ENCODE data around the gene MRPL19. TPM values are rescaled to one million over a fixed set of nuclear protein-coding genes. Genes with fewer than 3 reads are reported as not detected.

MRPL19 gene
- total RNA-seq, 1 experiment from 2014 or later: 85.9 TPM

GRCh38 chr2:75597949-75598348 lies 48.6 kb upstream of the MRPL19 start:
- CTCF ChIA-PET: no interaction called here
- no peak overlapping the region for H2AFZ ChIP-seq (ENCODE audit: low read length)
- peaks cover 6% of the 10 kb centered on the region for H3F3A ChIP-seq (ENCODE audit: low read length, unreplicated experiment)
- H3K36me3 ChIP-seq (ENCODE audit: low read depth, low read length): no peaks in the 10 kb centered on the region
- intact Hi-C loops (cut with micrococcal nuclease): no loop called here
- H3K79me2 ChIP-seq (ENCODE audit: low read length): no peaks in the 10 kb centered on the region
- H3K9ac ChIP-seq (ENCODE audit: low read length): no peak overlapping the region
- H3K4me2 ChIP-seq (ENCODE audit: low read length): no peak overlapping the region
- H3K4me3 ChIP-seq (ENCODE audit: low read length): no peak overlapping the region
- H3K9me3 ChIP-seq (ENCODE audit: low read length): no peaks in the 10 kb centered on the region
- ATAC-seq (no peak), DNase-seq (no peak)
- POLR2A ChIA-PET (ENCODE audit: unreplicated experiment): no interaction called here
- no peaks in the 10 kb centered on the region for H3K27me3 ChIP-seq (ENCODE audit: low read length)
- H3K4me1 ChIP-seq (ENCODE audit: insufficient read depth, low read length): peaks cover 65% of the 10 kb centered on the region
- no peak for TF ChIP-seq CTCF (conservative IDR thresholded peaks at IDR 0.05; ENCODE audit: low read depth, low read length)
- TF ChIP-seq EZH2 (IDR thresholded peaks at IDR 0.05; ENCODE audit: low read length, unreplicated experiment): no peak
- TF ChIP-seq EZH2phosphoT487 (IDR thresholded peaks at IDR 0.05; ENCODE audit: borderline replicate concordance, low read length): no peak
- no peaks in the 10 kb centered on the region for H4K20me1 ChIP-seq (ENCODE audit: low read length)
- no peaks in the 10 kb centered on the region for H3K9me2 ChIP-seq (replicated peaks; ENCODE audit: low read length)
- no TSS peak for BruUV-seq (replicated peaks)
- H3K27ac ChIP-seq (ENCODE audit: low read length): no peak overlapping the region

- TF ChIP-seq CTCF (conservative IDR thresholded peaks at IDR 0.05; ENCODE audit: low read depth, low read length) (no peak), EZH2 (IDR thresholded peaks at IDR 0.05; ENCODE audit: low read length, unreplicated experiment) (no peak), EZH2phosphoT487 (IDR thresholded peaks at IDR 0.05; ENCODE audit: borderline replicate concordance, low read length) (no peak)
- BruUV-seq (replicated peaks): no TSS peak
- POLR2A ChIA-PET (ENCODE audit: unreplicated experiment): no interaction called here
Observed at GRCh38 chr2:75598589-75599155, 47.9 kb upstream of the MRPL19 start.

GRCh38 chr2:75600461-75601011 lies 46.0 kb upstream of the MRPL19 start:
- intact Hi-C loops (cut with micrococcal nuclease): no loop called here
- H3K27ac ChIP-seq (ENCODE audit: low read length): no peak overlapping the region

More at GRCh38 chr2:75598589-75599155, 47.9 kb upstream of the MRPL19 start:
- H3F3A ChIP-seq (ENCODE audit: low read length, unreplicated experiment): peaks cover 8% of the 10 kb centered on the region
- no peak for DNase-seq
- no peak overlapping the region for H3K27ac ChIP-seq (ENCODE audit: low read length)
- ATAC-seq: no peak
- H3K36me3 ChIP-seq (ENCODE audit: low read depth, low read length): no peaks in the 10 kb centered on the region
- no peak overlapping the region for H3K4me3 ChIP-seq (ENCODE audit: low read length)
- H3K79me2 ChIP-seq (ENCODE audit: low read length): no peaks in the 10 kb centered on the region
- H3K9ac ChIP-seq (ENCODE audit: low read length): no peak overlapping the region
- no peaks in the 10 kb centered on the region for H3K9me3 ChIP-seq (ENCODE audit: low read length)
- H3K9me2 ChIP-seq (replicated peaks; ENCODE audit: low read length): no peaks in the 10 kb centered on the region
- H3K27me3 ChIP-seq (ENCODE audit: low read length): no peaks in the 10 kb centered on the region
- no peak overlapping the region for H2AFZ ChIP-seq (ENCODE audit: low read length)
- CTCF ChIA-PET: no interaction called here
- intact Hi-C loops (cut with micrococcal nuclease): no loop called here
- peaks cover 67% of the 10 kb centered on the region for H3K4me1 ChIP-seq (ENCODE audit: insufficient read depth, low read length)
- H4K20me1 ChIP-seq (ENCODE audit: low read length): no peaks in the 10 kb centered on the region
- no peak overlapping the region for H3K4me2 ChIP-seq (ENCODE audit: low read length)

More at GRCh38 chr2:75600461-75601011, 46.0 kb upstream of the MRPL19 start:
- POLR2A ChIA-PET (ENCODE audit: unreplicated experiment): no interaction called here
- Histone ChIP-seq H3K27me3 (ENCODE audit: low read length) (no peaks in the 10 kb centered on the region), H3K4me1 (ENCODE audit: insufficient read depth, low read length) (peaks cover 67% of the 10 kb centered on the region), H3K4me2 (ENCODE audit: low read length) (no peak overlapping the region), H3K9me2 (replicated peaks; ENCODE audit: low read length) (no peaks in the 10 kb centered on the region), H3F3A (ENCODE audit: low read length, unreplicated experiment) (peaks cover 6% of the 10 kb centered on the region), H3K79me2 (ENCODE audit: low read length) (no peaks in the 10 kb centered on the region), H3K4me3 (ENCODE audit: low read length) (no peak overlapping the region), H2AFZ (ENCODE audit: low read length) (no peak overlapping the region), H3K36me3 (ENCODE audit: low read depth, low read length) (no peaks in the 10 kb centered on the region), H4K20me1 (ENCODE audit: low read length) (no peaks in the 10 kb centered on the region), H3K9ac (ENCODE audit: low read length) (no peak overlapping the region), H3K9me3 (ENCODE audit: low read length) (no peaks in the 10 kb centered on the region)
- DNase-seq: peak; percentile 32
- peak; percentile 2; the same call in 1 of the 2 replicates for ATAC-seq
- TF ChIP-seq EZH2phosphoT487 (IDR thresholded peaks at IDR 0.05; ENCODE audit: borderline replicate concordance, low read length) (no peak), EZH2 (IDR thresholded peaks at IDR 0.05; ENCODE audit: low read length, unreplicated experiment) (no peak), CTCF (conservative IDR thresholded peaks at IDR 0.05; ENCODE audit: low read depth, low read length) (no peak)
- BruUV-seq (replicated peaks): no TSS peak
- CTCF ChIA-PET: no interaction called here
